Ishikawa (cell line): ENCODE data around the gene OR5M3.

Source experiments
- CEBPB ChIP-seq: IDR thresholded peaks from 2 replicates; pipeline ENCODE4 v1.6.1; 2012
- NFIC ChIP-seq: IDR thresholded peaks from 2 replicates; pipeline ENCODE4 v1.6.1; 2012
- TAF1 ChIP-seq: IDR thresholded peaks from 2 replicates; pipeline ENCODE4 v1.6.1; 2012; ENCODE audit warnings: low read depth, mild to moderate bottlenecking
- TEAD4 ChIP-seq: IDR thresholded peaks from 2 replicates; pipeline ENCODE4 v1.6.1; 2012
- USF1 ChIP-seq: IDR thresholded peaks from 2 replicates; pipeline ENCODE4 v1.6.1; 2012
- TF ChIP-seq, protein P1 (sequence below): IDR thresholded peaks from 2 replicates; pipeline ENCODE4 v1.6.1; 2012; ENCODE audit warnings: low read depth, mild to moderate bottlenecking

DNA sequence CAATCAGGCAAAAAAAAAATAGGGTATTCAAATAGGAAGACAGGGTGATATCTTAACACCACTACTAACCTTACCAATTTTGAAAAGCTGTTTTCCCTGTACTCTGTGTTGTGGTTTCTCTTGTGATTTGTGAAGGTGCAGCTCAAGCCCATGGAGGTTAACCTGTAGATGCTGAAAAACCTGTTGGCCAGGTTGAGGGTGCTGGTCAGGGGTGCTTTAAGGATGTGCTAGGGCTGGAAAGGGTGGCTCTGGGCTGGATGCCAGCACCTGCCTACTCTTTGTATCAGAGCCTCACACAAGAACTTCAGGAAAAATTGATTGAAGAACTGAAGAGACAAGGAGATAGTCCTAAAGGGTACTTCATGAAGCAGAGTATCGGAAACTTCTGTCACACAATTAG lies 36.3 kb upstream of the OR5M3 start:
- TF ChIP-seq NFIC = no peak
- TF ChIP-seq, protein P1, sequence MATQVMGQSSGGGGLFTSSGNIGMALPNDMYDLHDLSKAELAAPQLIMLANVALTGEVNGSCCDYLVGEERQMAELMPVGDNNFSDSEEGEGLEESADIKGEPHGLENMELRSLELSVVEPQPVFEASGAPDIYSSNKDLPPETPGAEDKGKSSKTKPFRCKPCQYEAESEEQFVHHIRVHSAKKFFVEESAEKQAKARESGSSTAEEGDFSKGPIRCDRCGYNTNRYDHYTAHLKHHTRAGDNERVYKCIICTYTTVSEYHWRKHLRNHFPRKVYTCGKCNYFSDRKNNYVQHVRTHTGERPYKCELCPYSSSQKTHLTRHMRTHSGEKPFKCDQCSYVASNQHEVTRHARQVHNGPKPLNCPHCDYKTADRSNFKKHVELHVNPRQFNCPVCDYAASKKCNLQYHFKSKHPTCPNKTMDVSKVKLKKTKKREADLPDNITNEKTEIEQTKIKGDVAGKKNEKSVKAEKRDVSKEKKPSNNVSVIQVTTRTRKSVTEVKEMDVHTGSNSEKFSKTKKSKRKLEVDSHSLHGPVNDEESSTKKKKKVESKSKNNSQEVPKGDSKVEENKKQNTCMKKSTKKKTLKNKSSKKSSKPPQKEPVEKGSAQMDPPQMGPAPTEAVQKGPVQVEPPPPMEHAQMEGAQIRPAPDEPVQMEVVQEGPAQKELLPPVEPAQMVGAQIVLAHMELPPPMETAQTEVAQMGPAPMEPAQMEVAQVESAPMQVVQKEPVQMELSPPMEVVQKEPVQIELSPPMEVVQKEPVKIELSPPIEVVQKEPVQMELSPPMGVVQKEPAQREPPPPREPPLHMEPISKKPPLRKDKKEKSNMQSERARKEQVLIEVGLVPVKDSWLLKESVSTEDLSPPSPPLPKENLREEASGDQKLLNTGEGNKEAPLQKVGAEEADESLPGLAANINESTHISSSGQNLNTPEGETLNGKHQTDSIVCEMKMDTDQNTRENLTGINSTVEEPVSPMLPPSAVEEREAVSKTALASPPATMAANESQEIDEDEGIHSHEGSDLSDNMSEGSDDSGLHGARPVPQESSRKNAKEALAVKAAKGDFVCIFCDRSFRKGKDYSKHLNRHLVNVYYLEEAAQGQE = no peak
- no peak for TF ChIP-seq TEAD4
- no peak for TF ChIP-seq CEBPB
- TF ChIP-seq TAF1 = no peak
- TF ChIP-seq USF1 = no peak
